Stimulated activated naive CD4-positive, alpha-beta T cell (primary cell): ENCODE measurements around the gene GH2.
"Not testable (repeated sequence)": the region's sequence is repeated elsewhere in the genome, so short reads cannot be mapped to it uniquely, and the experiment has no call there.

Experiments used
- DNase-seq, 6 experiments: peaks; one replicate each; lab custom pipeline; 2025; lab: John Stamatoyannopoulos, UW

GH2 gene

DNA sequence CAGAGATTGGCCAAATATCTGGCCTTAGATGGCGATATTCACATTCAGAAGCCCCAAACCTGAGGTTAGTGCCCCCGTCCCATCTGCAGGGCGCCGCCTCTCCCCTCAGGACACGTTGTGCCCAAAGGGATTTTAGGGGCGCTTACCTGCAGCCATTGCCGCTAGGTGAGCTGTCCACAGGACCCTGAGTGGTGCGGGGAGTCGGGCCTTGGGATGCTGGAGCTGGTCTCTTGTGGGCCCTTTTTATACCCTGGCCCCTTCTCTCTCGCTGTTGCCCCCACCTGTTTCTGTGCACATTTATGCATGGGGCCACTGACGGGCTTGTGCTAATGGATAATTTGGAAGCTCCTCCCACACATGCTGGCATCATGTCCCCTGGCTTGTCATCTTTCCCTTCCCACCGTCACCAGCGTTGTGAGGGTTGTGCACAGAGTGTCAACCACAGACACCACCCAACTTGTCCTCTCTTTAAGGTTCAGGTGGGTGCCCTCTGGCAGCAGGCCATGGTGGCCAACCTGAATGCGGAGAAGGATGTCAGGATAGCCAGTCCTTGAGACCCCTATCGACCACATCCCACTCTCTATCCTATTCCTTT, 29.4 kb upstream of the GH2 start, which contains the start of gene CSHL1:
Gene CSHL1, minus strand, starts transcription at position 218 of the 595 bp plus-strand sequence. Its CDS starts 62 bp downstream, at position 156.
- DNase-seq: no peak

DNA sequence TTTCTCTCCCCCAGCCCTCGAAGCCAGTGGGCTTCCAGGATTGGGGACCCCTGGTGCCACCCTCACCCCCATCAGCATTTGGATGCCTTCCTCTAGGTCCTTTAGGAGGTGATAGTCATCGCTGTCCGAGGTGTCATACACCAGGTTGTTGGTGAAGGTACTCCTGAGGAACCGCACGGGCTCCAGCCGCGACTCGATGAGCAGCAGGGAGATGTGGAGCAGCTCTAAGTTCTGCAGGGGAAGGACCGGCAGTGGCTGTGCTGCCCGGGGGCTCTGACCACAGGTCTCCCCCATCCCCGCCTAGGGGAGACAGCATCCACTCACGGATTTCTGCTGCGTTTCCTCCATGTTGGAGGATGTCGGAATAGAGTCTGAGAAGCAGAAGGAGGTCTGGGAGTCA, 28.4 kb upstream of the GH2 start:
- no peak for DNase-seq

GRCh38 chr17:63909586-63909985, 27.8 kb upstream of the GH2 start:
- DNase-seq: not testable (repeated sequence)

DNA sequence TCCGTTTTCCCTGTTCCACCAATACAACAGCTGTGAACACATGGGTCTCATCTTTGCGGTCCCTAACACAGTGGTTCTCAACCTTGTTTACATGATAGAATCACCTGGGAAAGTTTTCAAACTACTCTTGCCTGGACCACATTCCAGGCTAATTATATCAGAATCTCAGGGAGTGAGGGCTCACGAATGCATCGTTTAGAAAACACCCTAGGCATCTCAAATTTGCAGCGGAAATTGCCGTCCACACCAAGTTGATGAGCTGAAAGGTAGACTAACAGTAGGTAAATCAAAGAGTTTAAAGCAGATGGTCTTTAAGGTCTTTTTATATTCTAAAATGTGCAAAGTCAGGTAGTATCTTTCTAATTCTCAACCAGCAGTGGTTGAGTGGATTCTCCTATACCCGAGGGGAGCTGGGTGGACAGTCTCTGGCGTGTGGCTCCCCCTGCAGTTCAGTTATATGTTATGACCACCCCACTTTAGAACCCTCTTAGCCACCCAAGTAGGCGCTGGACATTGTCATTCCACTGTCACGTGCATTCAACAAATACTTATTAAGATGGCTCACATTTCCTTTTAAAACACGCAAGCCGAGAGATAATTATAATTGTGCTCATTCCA, 25.5 kb upstream of the GH2 start:
- DNase-seq: not testable (repeated sequence)

GRCh38 chr17:63904796-63905195, 23.1 kb upstream of the GH2 start:
- not testable (repeated sequence) for DNase-seq

DNA sequence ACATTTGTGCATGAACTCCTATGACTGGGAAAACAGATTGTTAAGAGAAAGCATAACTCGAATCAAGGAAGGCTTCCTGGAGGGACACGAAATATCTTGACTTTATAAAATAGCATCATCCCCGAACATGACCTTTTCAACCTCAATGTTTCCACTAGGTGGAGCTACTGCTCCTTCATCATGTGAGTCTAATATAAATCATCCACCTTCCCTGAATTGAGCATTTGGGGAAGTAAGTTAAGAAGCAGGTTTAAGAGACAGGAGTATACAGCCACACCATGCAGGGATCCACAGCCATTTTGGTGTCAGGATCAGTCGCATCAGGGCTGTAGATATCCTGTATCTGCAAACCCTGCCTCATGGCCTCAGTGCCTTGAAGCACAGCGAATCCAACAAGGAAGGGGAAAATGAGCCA, 22.1 kb upstream of the GH2 start:
- DNase-seq: peak in 3 of 6 experiments; percentile 5 to 49 (median 35)

GRCh38 chr17:63901971-63902370, 20.2 kb upstream of the GH2 start:
- not testable (repeated sequence) for DNase-seq

GRCh38 chr17:63898899-63899798, 17.4 kb upstream of the GH2 start:
- DNase-seq: not testable (repeated sequence)

- not testable (repeated sequence) for DNase-seq
Observed at GRCh38 chr17:63896524-63897354, 15.0 kb upstream of the GH2 start, which contains the start of gene CSH1. Gene CSH1, minus strand, starts transcription at chr17:63896574. Its CDS starts 63 bp downstream, at chr17:63896511.

- not testable (repeated sequence) for DNase-seq
Observed at GRCh38 chr17:63894821-63895220, 13.1 kb upstream of the GH2 start.

GRCh38 chr17:63894021-63894420, 12.3 kb upstream of the GH2 start:
- DNase-seq: not testable (repeated sequence)

GRCh38 chr17:63892316-63893037, 10.7 kb upstream of the GH2 start:
- DNase-seq: not testable (repeated sequence)

GRCh38 chr17:63889026-63889848, 7.5 kb upstream of the GH2 start:
- peak in 2 of 6 experiments; percentile 27 to 42 for DNase-seq

- DNase-seq: not testable (repeated sequence)
Observed at GRCh38 chr17:63885119-63885518, 3.4 kb upstream of the GH2 start.

GRCh38 chr17:63882626-63883126, 932 bp upstream of the GH2 start:
- not testable (repeated sequence) for DNase-seq

DNA sequence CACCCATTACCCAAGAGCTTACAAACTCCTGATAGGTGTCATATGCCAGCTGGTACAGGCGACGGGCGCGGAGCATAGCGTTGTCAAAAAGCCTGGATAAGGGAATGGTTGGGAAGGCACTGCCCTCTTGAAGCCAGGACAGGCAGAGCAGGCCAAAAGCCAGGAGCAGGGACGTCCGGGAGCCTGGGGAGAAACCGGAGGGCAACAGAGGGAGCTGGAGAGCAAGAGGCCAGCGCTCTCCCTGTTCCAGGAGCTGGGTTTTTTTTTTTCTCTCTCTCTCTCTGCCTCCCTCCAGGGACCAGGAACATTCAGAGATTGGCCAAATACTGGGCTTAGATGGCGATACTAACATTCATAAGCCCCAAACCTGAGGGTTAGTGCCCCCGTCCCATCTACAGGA, 407 bp downstream of the GH2 start:
- not testable (repeated sequence) for DNase-seq

DNA sequence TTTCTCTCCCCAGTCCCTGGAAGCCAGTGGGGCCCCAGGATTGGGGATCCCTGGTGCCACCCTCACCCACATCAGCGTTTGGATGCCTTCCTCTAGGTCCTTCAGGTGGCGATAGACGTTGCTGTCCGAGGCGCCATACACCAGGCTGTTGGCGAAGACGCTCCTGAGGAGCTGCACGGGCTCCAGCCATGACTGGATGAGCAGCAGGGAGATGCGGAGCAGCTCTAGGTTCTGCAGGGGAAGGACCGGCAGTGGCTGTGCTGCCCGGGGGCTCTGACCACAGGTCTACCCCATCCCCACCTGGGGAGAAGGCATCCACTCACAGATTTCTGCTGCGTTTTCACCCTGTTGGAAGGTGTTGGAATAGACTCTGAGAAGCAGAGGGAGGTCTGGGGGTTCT, 1.0 kb downstream of the GH2 start:
- DNase-seq: no peak

DNA sequence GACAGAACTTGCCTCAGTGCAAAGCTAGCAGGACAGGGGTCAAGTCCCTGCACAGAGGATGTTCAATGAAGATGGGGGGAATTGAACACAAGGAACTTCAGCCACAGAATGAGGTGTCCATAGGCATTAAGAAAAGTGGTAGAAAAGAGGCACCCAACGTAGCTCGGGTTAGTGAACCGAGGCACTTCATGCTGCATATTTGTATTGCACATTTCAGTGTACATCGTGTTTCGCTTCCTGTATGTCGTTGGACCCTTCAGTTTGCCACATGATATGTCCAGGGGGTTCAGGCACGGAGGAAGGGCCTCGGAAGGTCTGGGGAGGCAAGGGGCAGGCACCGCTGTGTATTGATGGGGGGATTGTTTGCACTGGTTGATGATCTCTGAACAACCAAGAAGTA, 3.3 kb downstream of the GH2 start:
- not testable (repeated sequence) for DNase-seq

GRCh38 chr17:63874693-63875092, 7.1 kb downstream of the GH2 start:
- DNase-seq: not testable (repeated sequence)
